HS-5 (cell line): ENCODE results near the gene COL19A1.

Experiments used
- DNase-seq: peaks from one replicate; pipeline ENCODE4 v3.0.0-alpha.2; 2012; ENCODE audit warnings: low read depth

Gene COL19A1

GRCh38 chr6:70231311-70231710, 365.0 kb downstream of the COL19A1 start:
- no peak for DNase-seq

GRCh38 chr6:70234561-70235236, 368.3 kb downstream of the COL19A1 start:
- no peak for DNase-seq

- DNase-seq: no peak
Observed at GRCh38 chr6:70236343-70236742, 370.0 kb downstream of the COL19A1 start.

- no peak for DNase-seq
Observed at GRCh38 chr6:70241031-70241430, 374.7 kb downstream of the COL19A1 start.

GRCh38 chr6:70241991-70242420, 375.6 kb downstream of the COL19A1 start:
- DNase-seq: no peak

- no peak for DNase-seq
Observed at GRCh38 chr6:70246118-70246517, 379.8 kb downstream of the COL19A1 start.

- DNase-seq: no peak
Observed at GRCh38 chr6:70252604-70253003, 386.2 kb downstream of the COL19A1 start.

GRCh38 chr6:70253923-70254322, 387.6 kb downstream of the COL19A1 start:
- no peak for DNase-seq

- no peak for DNase-seq
Observed at GRCh38 chr6:70254784-70255183, 388.4 kb downstream of the COL19A1 start.

- DNase-seq: no peak
Observed at GRCh38 chr6:70257768-70258273, 391.5 kb downstream of the COL19A1 start.

GRCh38 chr6:70258483-70258882, 392.1 kb downstream of the COL19A1 start:
- no peak for DNase-seq
